HCT116 (cell line): ENCODE measurements around the gene MYBPC1. TPM values are rescaled to one million over a fixed set of nuclear protein-coding genes. Genes with fewer than 3 reads are reported as not detected.

Source experiments
- ATAC-seq: fragments of 200-7000 bp; cut with Tn5 transposase; 2 replicates; pipeline ENCODE4 v1.9.1; 2020; ENCODE audit warnings: mild to moderate bottlenecking, moderate library complexity
- BruUV-seq: library from RNA; stranded (reverse); fragments of 400-500 nt; replicated peaks from 2 replicates; lab custom pipeline; 2021; lab: Mats Ljungman, UMichigan
- CTCF ChIA-PET: fragments of 300-600 bp; sonication (Branson Sonifier 250); formaldehyde crosslinking; loops from one replicate; lab custom pipeline; 2021; ENCODE audit warnings: antibody characterized with exemption; lab: Charles Lee
- POLR2A ChIA-PET: fragments of 300-600, 350-600 bp; sonication (Branson Sonifier 250); formaldehyde crosslinking; loops from one replicate; lab custom pipeline; 2021; ENCODE audit warnings: antibody characterized with exemption; lab: Charles Lee
- RAD21 ChIA-PET, 2 experiments: fragments of 300-600 bp; sonication (Branson Sonifier 250); formaldehyde crosslinking; loops; one replicate each; lab custom pipeline; 2023; ENCODE audit warnings: low total read pairs in 2 of 2; ENCODE audit not compliant: uncharacterized antibody in 2 of 2, unreplicated experiment in 2 of 2, low non-redundant PET in 1 of 2; lab: Charles Lee
- DNase-seq: peaks from one replicate; pipeline ENCODE4 v3.0.0-alpha.2; 2010; ENCODE audit warnings: low read depth, low spot score
- H2AFZ ChIP-seq: fragments of 200-600 bp; shearing (Covaris generic), sonication (generic); 2 replicates; pipeline ENCODE4 v1.6.1; 2017; ENCODE audit warnings: low read depth, mixed run types, mixed read lengths, antibody characterized with exemption, low read length; ENCODE audit not compliant: poor library complexity, severe bottlenecking
- H3K27ac ChIP-seq: 2 replicates; pipeline ENCODE4 v1.5.1; 2012; ENCODE audit warnings: low read depth, low read length
- H3K27me3 ChIP-seq: fragments of 200-600 bp; sonication (generic); 2 replicates; pipeline ENCODE4 v1.6.1; 2016; ENCODE audit warnings: mixed run types, low read length, mixed read lengths; ENCODE audit not compliant: insufficient read depth
- H3K36me3 ChIP-seq, 2 experiments: fragments of 200-500 bp in 1 of 2; fragments of 200-600 bp in 1 of 2; sonication (Bioruptor generic) in 1 of 2; sonication (generic) in 1 of 2; 2 replicates each; pipeline versions ENCODE4 v1.5.1 to v1.6.1; 2014 to 2016; ENCODE audit warnings: low read length in 2 of 2, inconsistent platforms in 1 of 2, mixed read lengths in 1 of 2, mixed run types in 1 of 2; ENCODE audit not compliant: insufficient read depth in 2 of 2, control insufficient read depth in 1 of 2
- H3K4me1 ChIP-seq, 2 experiments: fragments of 200-600 bp in 1 of 2; sonication (generic) in 1 of 2; 2 replicates each; pipeline versions ENCODE4 v1.5.1 to v1.6.1; 2012 to 2017; ENCODE audit warnings: low read length in 2 of 2, inconsistent platforms in 1 of 2, mild to moderate bottlenecking in 1 of 2, mixed read lengths in 1 of 2, mixed run types in 1 of 2, moderate library complexity in 1 of 2; ENCODE audit not compliant: insufficient read depth in 2 of 2, control insufficient read depth in 1 of 2
- H3K4me2 ChIP-seq: fragments of 200-600 bp; sonication (generic); 2 replicates; pipeline ENCODE4 v1.6.1; 2017; ENCODE audit warnings: mixed run types, low read length, mixed read lengths
- H3K4me3 ChIP-seq, 2 experiments: fragments of 200-600 bp in 1 of 2; sonication (generic) in 1 of 2; replicated peaks in 1 of 2; 2 replicates each; pipeline ENCODE4 v1.5.1; 2011 to 2016; ENCODE audit warnings: low read length in 2 of 2, control low read depth in 1 of 2, low read depth in 1 of 2, mild to moderate bottlenecking in 1 of 2, mixed read lengths in 1 of 2, mixed run types in 1 of 2
- H3K79me2 ChIP-seq: fragments of 200-600 bp; sonication (generic); 2 replicates; pipeline ENCODE4 v1.6.1; 2017; ENCODE audit warnings: mild to moderate bottlenecking, mixed run types, low read length, moderate library complexity, mixed read lengths; ENCODE audit not compliant: insufficient read depth
- H3K9ac ChIP-seq: fragments of 200-600 bp; sonication (generic); 2 replicates; pipeline ENCODE4 v1.6.1; 2016; ENCODE audit warnings: low read length, mixed read lengths
- H3K9me2 ChIP-seq: fragments of 200-600 bp; sonication (generic), shearing (Covaris generic); 2 replicates; pipeline ENCODE4 v1.6.1; 2017; ENCODE audit warnings: mixed run types, mild to moderate bottlenecking, moderate library complexity; ENCODE audit not compliant: insufficient read depth
- H3K9me3 ChIP-seq, 2 experiments: fragments of 200-500 bp in 1 of 2; fragments of 200-600 bp in 1 of 2; sonication (Bioruptor generic) in 1 of 2; sonication (generic) in 1 of 2; 2 replicates each; pipeline ENCODE4 v1.6.1; 2014 to 2017; ENCODE audit warnings: low read length in 2 of 2, mixed read lengths in 2 of 2, inconsistent platforms in 1 of 2, low read depth in 1 of 2, mild to moderate bottlenecking in 1 of 2, mixed run types in 1 of 2, moderate library complexity in 1 of 2; ENCODE audit not compliant: control insufficient read depth in 1 of 2, insufficient read depth in 1 of 2
- H4K20me1 ChIP-seq: fragments of 200-600 bp; sonication (generic), shearing (Covaris generic); 2 replicates; pipeline ENCODE4 v1.6.1; 2017; ENCODE audit warnings: mixed run types, mild to moderate bottlenecking, moderate library complexity; ENCODE audit not compliant: insufficient read depth
- ATF3 ChIP-seq: IDR thresholded peaks from 2 replicates; pipeline ENCODE4 v1.6.1; 2012
- CBX3 ChIP-seq: IDR thresholded peaks from 2 replicates; pipeline ENCODE4 v1.6.1; 2012; ENCODE audit warnings: low read depth
- CEBPB ChIP-seq: IDR thresholded peaks from 2 replicates; pipeline ENCODE4 v1.6.1; 2012; ENCODE audit warnings: low read depth
- EGR1 ChIP-seq: IDR thresholded peaks from 2 replicates; pipeline ENCODE4 v1.6.1; 2012; ENCODE audit warnings: low read depth
- ELF1 ChIP-seq: IDR thresholded peaks from 2 replicates; pipeline ENCODE4 v1.6.1; 2012; ENCODE audit warnings: low read depth, borderline replicate concordance
- EZH2 ChIP-seq: fragments of 200-600 bp; sonication (generic); IDR thresholded peaks from 2 replicates; pipeline ENCODE4 v1.6.1; 2017; ENCODE audit warnings: antibody characterized with exemption, mixed run types
- JUND ChIP-seq: IDR thresholded peaks from 2 replicates; pipeline ENCODE4 v1.6.1; 2012
- POLR2A ChIP-seq: IDR thresholded peaks from 2 replicates; pipeline ENCODE4 v1.7.0; 2011; ENCODE audit warnings: borderline replicate concordance; ENCODE audit not compliant: insufficient read depth, insufficient read length; ENCODE audit errors: extremely low read depth
- POLR2AphosphoS5 ChIP-seq: IDR thresholded peaks from 2 replicates; pipeline ENCODE4 v1.6.1; 2011; ENCODE audit warnings: mild to moderate bottlenecking, low read depth, low read length, moderate library complexity
- RAD21 ChIP-seq: IDR thresholded peaks from 2 replicates; pipeline ENCODE4 v1.6.1; 2012; ENCODE audit warnings: low read depth, mild to moderate bottlenecking
- REST ChIP-seq: IDR thresholded peaks from 2 replicates; pipeline ENCODE4 v1.6.1; 2012; ENCODE audit warnings: low read depth
- SIN3A ChIP-seq: IDR thresholded peaks from 2 replicates; pipeline ENCODE4 v1.6.1; 2012; ENCODE audit warnings: low read depth
- SP1 ChIP-seq: IDR thresholded peaks from 2 replicates; pipeline ENCODE4 v1.6.1; 2012; ENCODE audit warnings: low read depth
- SRF ChIP-seq: IDR thresholded peaks from 2 replicates; pipeline ENCODE4 v1.6.1; 2012; ENCODE audit warnings: low read depth
- TCF7L2 ChIP-seq: IDR thresholded peaks from 2 replicates; pipeline ENCODE4 v1.7.0; 2011; ENCODE audit warnings: borderline replicate concordance, inconsistent platforms; ENCODE audit not compliant: insufficient read depth, insufficient read length; ENCODE audit errors: extremely low read depth
- ZBTB33 ChIP-seq: IDR thresholded peaks from 2 replicates; pipeline ENCODE4 v1.6.1; 2011; ENCODE audit warnings: mild to moderate bottlenecking, low read length, moderate library complexity; ENCODE audit not compliant: insufficient replicate concordance; ENCODE audit errors: extremely low read depth
- ZFX ChIP-seq: fragments of 450-650 bp; IDR thresholded peaks from 2 replicates; pipeline ENCODE4 v1.6.1; 2017
- ZNF274 ChIP-seq: fragments of 200-500 bp; sonication (Bioruptor generic); IDR thresholded peaks from 2 replicates; pipeline ENCODE4 v1.6.1; 2014; ENCODE audit warnings: mild to moderate bottlenecking, low read depth, low read length, inconsistent platforms
- intact Hi-C: fragments of 100-400 bp; cut with micrococcal nuclease; formaldehyde crosslinking; loops from 2 replicates; pipeline ENCODE4 v1.10.0; 2022
- total RNA-seq: library from RNA; stranded (reverse); gene quantifications from one replicate; pipeline ENCODE4 v1.2.1, GENCODE V29; 2021; ENCODE audit not compliant: unreplicated experiment
- TF ChIP-seq, protein P1 (sequence below), 3 experiments: fragments of 200-600 bp in 1 of 3; sonication (generic) in 1 of 3; IDR thresholded peaks in 2 of 3; conservative IDR thresholded peaks in 1 of 3; 2 replicates each; pipeline ENCODE4 v1.5.1; 2012 to 2017; ENCODE audit warnings: low read depth in 2 of 3, low read length in 2 of 3, antibody characterized with exemption in 1 of 3, borderline replicate concordance in 1 of 3, control low read depth in 1 of 3, mild to moderate bottlenecking in 1 of 3, mixed read lengths in 1 of 3, mixed run types in 1 of 3, moderate library complexity in 1 of 3; ENCODE audit not compliant: insufficient read depth in 1 of 3

MYBPC1 gene
- total RNA-seq, 1 experiment from 2014 or later: not detected

DNA sequence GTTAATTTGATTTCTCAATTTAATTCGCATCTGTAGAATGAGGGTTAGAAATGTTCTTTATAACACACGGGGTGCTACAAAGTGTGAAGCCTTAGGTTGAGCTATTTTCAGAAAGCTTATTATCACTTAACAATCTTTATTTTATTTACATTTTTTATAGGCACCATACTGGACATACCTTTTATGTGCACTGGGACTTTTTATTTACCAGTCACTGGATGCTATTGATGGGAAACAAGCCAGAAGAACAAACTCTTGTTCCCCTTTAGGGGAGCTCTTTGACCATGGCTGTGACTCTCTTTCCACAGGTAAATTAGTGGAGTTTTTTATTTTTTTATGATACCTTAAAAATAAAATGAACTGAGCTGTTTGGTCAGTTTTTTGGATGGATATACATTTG lies 119.2 kb downstream of the MYBPC1 start:
- ChIA-PET POLR2A (no interaction called here), RAD21 (no interaction called here), CTCF (no interaction called here)
- H3K27me3 ChIP-seq: no peaks in the 10 kb centered on the region
- H3K79me2 ChIP-seq: peaks cover 71% of the 10 kb centered on the region
- peaks cover 6% of the 10 kb centered on the region; the same call in 1 of the 2 replicates for H4K20me1 ChIP-seq
- no peak overlapping the region for H2AFZ ChIP-seq
- ATAC-seq (no peak), DNase-seq (no peak)
- H3K4me2 ChIP-seq: no peak overlapping the region
- no peaks in the 10 kb centered on the region for H3K4me1 ChIP-seq
- no peak overlapping the region for H3K9ac ChIP-seq
- intact Hi-C loops: loop anchor here (1.0 kb wide), 1 partner anchor 7 kb away; no protein-coding TSS in a partner anchor
- no peaks in the 10 kb centered on the region for H3K36me3 ChIP-seq
- no TSS peak for BruUV-seq
- no peaks in the 10 kb centered on the region for H3K9me2 ChIP-seq
- TF ChIP-seq SIN3A: no peak
- no peak for TF ChIP-seq CBX3
- TF ChIP-seq POLR2A: no peak
- no peak for TF ChIP-seq REST
- no peak for TF ChIP-seq POLR2AphosphoS5
- no peak for TF ChIP-seq RAD21
- TF ChIP-seq ATF3: no peak
- TF ChIP-seq JUND: no peak
- no peak for TF ChIP-seq SP1
- TF ChIP-seq EGR1: no peak
- TF ChIP-seq, protein P1, sequence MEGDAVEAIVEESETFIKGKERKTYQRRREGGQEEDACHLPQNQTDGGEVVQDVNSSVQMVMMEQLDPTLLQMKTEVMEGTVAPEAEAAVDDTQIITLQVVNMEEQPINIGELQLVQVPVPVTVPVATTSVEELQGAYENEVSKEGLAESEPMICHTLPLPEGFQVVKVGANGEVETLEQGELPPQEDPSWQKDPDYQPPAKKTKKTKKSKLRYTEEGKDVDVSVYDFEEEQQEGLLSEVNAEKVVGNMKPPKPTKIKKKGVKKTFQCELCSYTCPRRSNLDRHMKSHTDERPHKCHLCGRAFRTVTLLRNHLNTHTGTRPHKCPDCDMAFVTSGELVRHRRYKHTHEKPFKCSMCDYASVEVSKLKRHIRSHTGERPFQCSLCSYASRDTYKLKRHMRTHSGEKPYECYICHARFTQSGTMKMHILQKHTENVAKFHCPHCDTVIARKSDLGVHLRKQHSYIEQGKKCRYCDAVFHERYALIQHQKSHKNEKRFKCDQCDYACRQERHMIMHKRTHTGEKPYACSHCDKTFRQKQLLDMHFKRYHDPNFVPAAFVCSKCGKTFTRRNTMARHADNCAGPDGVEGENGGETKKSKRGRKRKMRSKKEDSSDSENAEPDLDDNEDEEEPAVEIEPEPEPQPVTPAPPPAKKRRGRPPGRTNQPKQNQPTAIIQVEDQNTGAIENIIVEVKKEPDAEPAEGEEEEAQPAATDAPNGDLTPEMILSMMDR (IDR thresholded peaks at IDR 0.05 in 2 of 3, conservative IDR thresholded peaks at IDR 0.05 in 1 of 3; ENCODE audit: borderline replicate concordance in 1 of 3, insufficient read depth in 1 of 3, low read depth in 2 of 3, low read length in 2 of 3): no peak
- no peak for TF ChIP-seq ELF1
- no peak for TF ChIP-seq TCF7L2
- no peak for TF ChIP-seq ZFX
- TF ChIP-seq ZBTB33: no peak
- no peak for TF ChIP-seq SRF
- TF ChIP-seq ZNF274: no peak
- TF ChIP-seq EZH2: no peak
- TF ChIP-seq CEBPB: no peak
- no peaks in the 10 kb centered on the region for H3K9me3 ChIP-seq
- H3K4me3 ChIP-seq: no peak overlapping the region
- no peak overlapping the region for H3K27ac ChIP-seq
